H9 (cell line): ENCODE data around the gene IGSF9B. TPM values are rescaled to one million over a fixed set of nuclear protein-coding genes. Genes with fewer than 3 reads are reported as not detected.

ENCODE experiments used
- DNase-seq: peaks from one replicate; pipeline ENCODE4 v3.0.0-alpha.2; 2017
- H2AFZ ChIP-seq: one replicate; pipeline ENCODE4 v1.6.1; 2013; ENCODE audit warnings: mild to moderate bottlenecking, low read length, control low read depth, moderate library complexity
- H2AK5ac ChIP-seq: 2 replicates; pipeline ENCODE4 v1.6.1; 2013; ENCODE audit warnings: low read length, control low read depth, mixed read lengths; ENCODE audit not compliant: insufficient read length
- H2BK120ac ChIP-seq: one replicate; pipeline ENCODE4 v1.6.1; 2013; ENCODE audit warnings: low read depth, mild to moderate bottlenecking, low read length, control low read depth, inconsistent platforms; ENCODE audit not compliant: poor library complexity, severe bottlenecking
- H2BK12ac ChIP-seq: 2 replicates; pipeline ENCODE4 v1.6.1; 2013; ENCODE audit warnings: low read length, control low read depth, mixed read lengths, low read depth; ENCODE audit not compliant: insufficient read length
- H2BK15ac ChIP-seq: 2 replicates; pipeline ENCODE4 v1.6.1; 2013; ENCODE audit warnings: low read depth, low read length, control low read depth
- H2BK20ac ChIP-seq: one replicate; pipeline ENCODE4 v1.6.1; 2013; ENCODE audit warnings: low read depth, mild to moderate bottlenecking, low read length, control low read depth, inconsistent platforms; ENCODE audit not compliant: poor library complexity, severe bottlenecking
- H2BK5ac ChIP-seq: 2 replicates; pipeline ENCODE4 v1.6.1; 2013; ENCODE audit warnings: low read length, control low read depth, mixed read lengths; ENCODE audit not compliant: insufficient read length
- H3K14ac ChIP-seq: 2 replicates; pipeline ENCODE4 v1.6.1; 2013; ENCODE audit warnings: low read length, control low read depth; ENCODE audit not compliant: insufficient read depth
- H3K18ac ChIP-seq: 2 replicates; pipeline ENCODE4 v1.6.1; 2013; ENCODE audit warnings: low read depth, mild to moderate bottlenecking, mixed read lengths, low read length, control low read depth; ENCODE audit not compliant: insufficient read length
- H3K23ac ChIP-seq: 2 replicates; pipeline ENCODE4 v1.6.1; 2013; ENCODE audit warnings: low read length, control low read depth, mixed read lengths, low read depth; ENCODE audit not compliant: insufficient read length
- H3K23me2 ChIP-seq: 2 replicates; pipeline ENCODE4 v1.6.1; 2013; ENCODE audit warnings: low read depth, mild to moderate bottlenecking, mixed read lengths, low read length, control low read depth; ENCODE audit not compliant: insufficient read length, poor library complexity, severe bottlenecking
- H3K27ac ChIP-seq: 2 replicates; pipeline ENCODE4 v1.5.1; 2013; ENCODE audit warnings: low read length, control low read depth, mixed read lengths, low read depth; ENCODE audit not compliant: insufficient read length
- H3K27me3 ChIP-seq: 2 replicates; pipeline ENCODE4 v1.6.1; 2013; ENCODE audit warnings: low read length, control low read depth, inconsistent platforms; ENCODE audit not compliant: insufficient read depth
- H3K4ac ChIP-seq: 2 replicates; pipeline ENCODE4 v1.6.1; 2013; ENCODE audit warnings: low read depth, mild to moderate bottlenecking, control low read depth, inconsistent platforms, low read length, moderate library complexity
- H3K4me1 ChIP-seq: 2 replicates; pipeline ENCODE4 v1.6.1; 2013; ENCODE audit warnings: low read length, control low read depth, inconsistent platforms; ENCODE audit not compliant: insufficient read depth
- H3K4me2 ChIP-seq: 2 replicates; pipeline ENCODE4 v1.6.1; 2013; ENCODE audit warnings: low read length, control low read depth, mixed read lengths; ENCODE audit not compliant: insufficient read length, insufficient read depth
- H3K56ac ChIP-seq: 2 replicates; pipeline ENCODE4 v1.6.1; 2013; ENCODE audit warnings: low read depth, mild to moderate bottlenecking, mixed read lengths, low read length, control low read depth; ENCODE audit not compliant: insufficient read length
- H3K79me1 ChIP-seq: 2 replicates; pipeline ENCODE4 v1.6.1; 2013; ENCODE audit warnings: low read depth, mild to moderate bottlenecking, moderate library complexity, low read length, control low read depth, inconsistent platforms; ENCODE audit not compliant: insufficient read depth, poor library complexity, severe bottlenecking
- H3K79me2 ChIP-seq: 2 replicates; pipeline ENCODE4 v1.6.1; 2013; ENCODE audit warnings: low read length, control low read depth, inconsistent platforms; ENCODE audit not compliant: insufficient read depth
- H3K9ac ChIP-seq: 2 replicates; pipeline ENCODE4 v1.6.1; 2013; ENCODE audit warnings: low read length, control low read depth, mixed read lengths; ENCODE audit not compliant: insufficient read length; ENCODE audit errors: extremely low read depth
- H3K9me3 ChIP-seq: one replicate; pipeline ENCODE4 v1.6.1; 2013; ENCODE audit warnings: low read depth, low read length, inconsistent platforms; ENCODE audit not compliant: control insufficient read depth
- H3T11ph ChIP-seq: one replicate; pipeline ENCODE4 v1.6.1; 2013; ENCODE audit warnings: mild to moderate bottlenecking, low read length, control low read depth, inconsistent platforms
- H4K20me1 ChIP-seq: one replicate; pipeline ENCODE4 v1.6.1; 2013; ENCODE audit not compliant: control insufficient read depth, insufficient read length, insufficient read depth
- H4K5ac ChIP-seq: 2 replicates; pipeline ENCODE4 v1.6.1; 2013; ENCODE audit warnings: low read depth, mild to moderate bottlenecking, mixed read lengths, low read length, control low read depth; ENCODE audit not compliant: insufficient read length
- H4K8ac ChIP-seq: replicated peaks from 2 replicates; pipeline ENCODE4 v1.6.1; 2013; ENCODE audit warnings: low read length, control low read depth, mixed read lengths, low read depth; ENCODE audit not compliant: insufficient read length
- H4K91ac ChIP-seq: 2 replicates; pipeline ENCODE4 v1.6.1; 2013; ENCODE audit warnings: low read depth, mild to moderate bottlenecking, moderate library complexity, mixed read lengths, low read length, control low read depth; ENCODE audit not compliant: insufficient read length
- H3K27ac Mint-ChIP-seq, 3 experiments: 2 replicates in 2 of 3; 3 replicates in 1 of 3; pipeline ENCODE4 v1.8.0; 2020 to 2021; ENCODE audit warnings: mixed read lengths in 3 of 3, mild to moderate bottlenecking in 1 of 3, moderate library complexity in 1 of 3
- H3K27me3 Mint-ChIP-seq: 2 replicates; pipeline ENCODE4 v1.8.0; 2021; ENCODE audit warnings: low read depth, mild to moderate bottlenecking, moderate library complexity, mixed read lengths
- H3K36me3 Mint-ChIP-seq, 3 experiments: 2 replicates in 2 of 3; 3 replicates in 1 of 3; pipeline ENCODE4 v1.8.0; 2020 to 2021; ENCODE audit warnings: low read depth in 3 of 3, mixed read lengths in 3 of 3; ENCODE audit not compliant: insufficient read depth in 1 of 3
- H3K4me1 Mint-ChIP-seq, 2 experiments: 2 replicates each; pipeline ENCODE4 v1.8.0; 2020; ENCODE audit warnings: mixed read lengths in 2 of 2
- H3K4me3 Mint-ChIP-seq, 2 experiments: 2 replicates in 1 of 2; 3 replicates in 1 of 2; pipeline ENCODE4 v1.8.0; 2020 to 2021; ENCODE audit warnings: mild to moderate bottlenecking in 2 of 2, mixed read lengths in 2 of 2, moderate library complexity in 1 of 2
- H3K9me3 Mint-ChIP-seq, 2 experiments: 2 replicates in 1 of 2; 3 replicates in 1 of 2; pipeline ENCODE4 v1.8.0; 2020; ENCODE audit warnings: mild to moderate bottlenecking in 2 of 2, mixed read lengths in 2 of 2, moderate library complexity in 1 of 2
- WGBS: extraction: QIAGEN DNeasy Blood & Tissue Kit; methylation state at CpG from one replicate; pipeline ENCODE4 v1.1.7; 2013; ENCODE audit warnings: missing lambda C conversion rate, low lambda C conversion rate, mixed read lengths; ENCODE audit not compliant: insufficient read length; ENCODE audit errors: extremely low coverage; 5-methylcytosine and 5-hydroxymethylcytosine counted together
- total RNA-seq: library from RNA; stranded (reverse); gene quantifications from 2 replicates; pipeline ENCODE4 v1.2.1, GENCODE V29; 2021
- TF ChIP-seq, protein P1 (sequence below): fragments of 200-600 bp; sonication (generic); conservative IDR thresholded peaks from 3 replicates; pipeline ENCODE4 v1.8.0; 2021; ENCODE audit warnings: antibody characterized with exemption, mild to moderate bottlenecking

Gene IGSF9B
- total RNA-seq, 1 experiment from 2014 or later: 25.7 TPM

DNA sequence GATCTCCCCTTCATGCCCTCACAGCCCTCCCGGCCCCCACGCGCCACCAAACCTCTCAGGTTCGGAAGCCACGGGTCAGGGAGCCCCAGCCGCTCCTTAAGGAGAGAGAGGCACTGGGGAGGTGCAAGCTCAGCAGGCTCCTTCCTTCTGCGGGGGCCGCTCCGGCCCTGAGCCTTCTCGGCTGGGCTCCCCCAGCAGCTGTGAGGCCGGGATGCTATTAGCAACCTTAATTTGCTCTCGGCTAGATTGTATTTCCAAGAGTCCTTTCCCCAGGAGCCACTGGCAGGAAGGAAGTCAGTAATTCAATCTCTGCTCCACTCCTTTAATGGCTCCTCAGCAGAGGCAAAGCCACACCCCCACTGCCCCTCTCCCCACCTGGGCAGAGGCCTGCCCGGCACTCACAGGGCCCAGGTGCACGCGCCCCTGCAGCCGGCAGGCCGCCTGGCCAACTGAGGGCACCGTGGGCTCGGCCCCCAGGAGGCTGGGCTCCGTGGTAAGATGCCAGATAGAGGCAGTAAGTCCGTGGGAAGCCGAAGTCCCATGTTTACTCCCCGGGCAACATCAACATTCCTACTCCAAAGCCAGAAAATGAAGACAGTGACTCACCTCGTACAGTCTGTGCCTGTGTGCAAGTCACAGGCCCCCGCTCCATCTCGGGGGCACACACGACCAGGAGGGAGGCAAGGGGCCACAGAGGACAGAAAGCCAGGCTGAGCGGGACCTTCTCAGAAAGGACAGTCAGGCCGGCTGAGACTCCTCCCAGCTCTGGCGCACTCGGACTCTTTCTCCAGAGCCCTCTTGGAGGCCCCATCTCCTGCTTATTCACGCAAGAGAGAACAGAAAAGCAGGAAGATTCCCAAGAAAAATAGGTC is 5.2 kb downstream of the IGSF9B start:
- H2BK20ac ChIP-seq: no peak overlapping the region
- H3K4me3 Mint-ChIP-seq: peak overlapping the region; percentile 39 to 72
- no peaks in the 10 kb centered on the region for H3K9me3 ChIP-seq
- H3K14ac ChIP-seq: peak overlapping the region; percentile 33; the same call in 1 of the 2 replicates
- H3K23ac ChIP-seq: no peak overlapping the region
- peak overlapping the region in 1 of 3 experiments; percentile 72; a peak in 4 of 7 replicates for H3K27ac Mint-ChIP-seq
- H2BK15ac ChIP-seq: no peak overlapping the region
- WGBS: no CpG with 5 or more reads among the region's 32 CpGs
- H3K9ac ChIP-seq: no peak overlapping the region
- TF ChIP-seq, protein P1, sequence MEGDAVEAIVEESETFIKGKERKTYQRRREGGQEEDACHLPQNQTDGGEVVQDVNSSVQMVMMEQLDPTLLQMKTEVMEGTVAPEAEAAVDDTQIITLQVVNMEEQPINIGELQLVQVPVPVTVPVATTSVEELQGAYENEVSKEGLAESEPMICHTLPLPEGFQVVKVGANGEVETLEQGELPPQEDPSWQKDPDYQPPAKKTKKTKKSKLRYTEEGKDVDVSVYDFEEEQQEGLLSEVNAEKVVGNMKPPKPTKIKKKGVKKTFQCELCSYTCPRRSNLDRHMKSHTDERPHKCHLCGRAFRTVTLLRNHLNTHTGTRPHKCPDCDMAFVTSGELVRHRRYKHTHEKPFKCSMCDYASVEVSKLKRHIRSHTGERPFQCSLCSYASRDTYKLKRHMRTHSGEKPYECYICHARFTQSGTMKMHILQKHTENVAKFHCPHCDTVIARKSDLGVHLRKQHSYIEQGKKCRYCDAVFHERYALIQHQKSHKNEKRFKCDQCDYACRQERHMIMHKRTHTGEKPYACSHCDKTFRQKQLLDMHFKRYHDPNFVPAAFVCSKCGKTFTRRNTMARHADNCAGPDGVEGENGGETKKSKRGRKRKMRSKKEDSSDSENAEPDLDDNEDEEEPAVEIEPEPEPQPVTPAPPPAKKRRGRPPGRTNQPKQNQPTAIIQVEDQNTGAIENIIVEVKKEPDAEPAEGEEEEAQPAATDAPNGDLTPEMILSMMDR: no peak
- no peak overlapping the region for H3T11ph ChIP-seq
- H3K23me2 ChIP-seq: peaks cover 7% of the 10 kb centered on the region
- DNase-seq: peak; percentile 81
- H3K18ac ChIP-seq: no peak overlapping the region
- no peak overlapping the region for H2BK120ac ChIP-seq
- no peak overlapping the region for H4K8ac ChIP-seq
- peaks cover 7% of the 10 kb centered on the region for H4K20me1 ChIP-seq
- no peak overlapping the region for H4K91ac ChIP-seq
- no peak overlapping the region for H2AK5ac ChIP-seq
- H3K4ac ChIP-seq: no peak overlapping the region
- no peaks in the 10 kb centered on the region; a peak in 1 of 7 replicates for H3K36me3 Mint-ChIP-seq
- peaks cover 1% of the 10 kb centered on the region; the same call in 1 of the 2 replicates for H3K27me3 ChIP-seq
- no peak overlapping the region for H2BK5ac ChIP-seq
- H3K4me1 Mint-ChIP-seq: peaks cover 64 to 81% of the 10 kb centered on the region in 2 experiments
- H3K79me1 ChIP-seq: no peaks in the 10 kb centered on the region
- no peak overlapping the region for H2BK12ac ChIP-seq
- peaks cover 2% of the 10 kb centered on the region; the same call in 1 of the 2 replicates for H3K79me2 ChIP-seq
- H2AFZ ChIP-seq: no peak overlapping the region
- H3K27me3 Mint-ChIP-seq: peaks cover 26% of the 10 kb centered on the region
- H3K56ac ChIP-seq: no peak overlapping the region
- H3K27ac ChIP-seq: no peak overlapping the region
- no peaks in the 10 kb centered on the region for H3K9me3 Mint-ChIP-seq
- H4K5ac ChIP-seq: no peak overlapping the region
- peaks cover 19% of the 10 kb centered on the region; the same call in 1 of the 2 replicates for H3K4me1 ChIP-seq
- peak overlapping the region; percentile 47 for H3K4me2 ChIP-seq
